HG03575 (cell line): Measurements from ENCODE around the gene CENPO.
"Not testable (repeated sequence)": the region's sequence is repeated elsewhere in the genome, so short reads cannot be mapped to it uniquely, and the experiment has no call there.

Experiments used
- ATAC-seq: cut with Tn5 transposase; IDR thresholded peaks from one replicate; pipeline ENCODE4 v1.9.1; 2021; ENCODE audit not compliant: unreplicated experiment, insufficient number of reproducible peaks, low FRiP score; ENCODE audit errors: extremely low read depth

The CENPO gene

DNA sequence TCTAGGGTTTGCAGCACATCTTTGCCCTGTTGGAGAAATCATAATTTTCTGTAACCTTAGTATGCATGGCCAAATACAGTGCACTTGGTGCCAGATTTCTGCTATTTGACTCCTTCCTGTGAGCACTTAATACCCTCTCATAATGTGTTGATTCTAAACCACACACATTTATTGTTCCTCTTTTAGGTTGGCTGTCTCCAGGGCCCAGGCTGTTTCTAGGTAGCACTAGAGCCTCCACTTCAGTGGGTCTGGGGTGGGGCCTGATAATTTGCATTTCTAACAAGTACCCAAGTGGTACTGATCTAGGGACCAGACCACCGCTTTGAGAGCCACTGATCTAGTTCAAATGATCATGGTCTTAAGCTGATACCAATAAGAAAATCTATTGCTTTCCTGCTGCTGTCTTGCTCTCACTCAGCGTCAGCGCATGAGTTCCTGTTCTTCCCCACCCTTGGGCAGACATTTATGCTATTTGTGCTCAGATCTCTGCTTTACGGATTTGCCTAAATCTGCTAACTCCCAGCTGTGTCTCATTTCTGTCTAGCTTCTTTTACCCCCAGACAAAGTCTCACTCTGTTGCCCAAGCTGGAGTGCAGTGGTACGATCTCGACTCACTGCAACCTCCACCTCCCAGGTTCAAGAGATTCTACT, 7.4 kb upstream of the CENPO start:
- ATAC-seq = no peak

DNA sequence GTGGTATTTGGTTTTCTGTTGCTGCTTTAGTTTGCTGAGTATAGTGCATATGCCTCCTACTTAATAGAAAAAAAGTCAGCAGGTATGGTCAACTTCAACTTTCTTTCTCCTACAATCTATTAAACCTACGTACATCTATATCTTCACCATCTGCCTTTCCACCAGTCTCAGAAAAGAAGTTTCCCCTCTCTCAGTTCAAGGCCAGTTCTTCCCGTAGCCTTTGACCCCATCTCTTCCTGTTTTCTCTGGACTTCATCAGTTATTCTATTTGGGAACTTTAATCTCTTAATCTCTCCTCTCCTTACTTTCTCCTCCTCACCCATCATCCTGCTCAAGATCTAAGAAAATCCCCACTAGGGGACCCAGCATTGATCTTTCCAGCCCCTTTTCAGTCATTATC, 5.7 kb upstream of the CENPO start:
- no peak for ATAC-seq

- no peak for ATAC-seq
Observed at GRCh38 chr2:24788816-24789215, 4.4 kb upstream of the CENPO start.

DNA sequence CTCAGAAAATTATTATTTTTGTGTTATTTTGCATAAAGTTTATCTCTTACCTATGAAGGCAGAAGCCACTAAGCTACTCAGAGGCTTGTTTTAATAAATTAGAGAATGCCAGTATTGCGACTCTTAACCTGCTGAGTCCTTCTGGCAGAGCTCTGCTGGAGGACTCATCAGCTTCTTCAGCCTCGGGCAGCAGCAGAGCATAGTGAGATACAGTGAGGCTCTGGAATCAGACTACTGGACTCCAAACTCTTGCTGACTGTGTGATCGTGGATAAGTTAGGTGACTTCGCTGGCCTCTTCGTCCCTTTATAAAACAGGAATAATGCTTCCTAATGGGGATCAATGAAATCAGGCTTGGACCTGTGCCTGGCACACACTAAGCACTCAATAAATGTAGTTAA, 1.8 kb upstream of the CENPO start:
- ATAC-seq = no peak

DNA sequence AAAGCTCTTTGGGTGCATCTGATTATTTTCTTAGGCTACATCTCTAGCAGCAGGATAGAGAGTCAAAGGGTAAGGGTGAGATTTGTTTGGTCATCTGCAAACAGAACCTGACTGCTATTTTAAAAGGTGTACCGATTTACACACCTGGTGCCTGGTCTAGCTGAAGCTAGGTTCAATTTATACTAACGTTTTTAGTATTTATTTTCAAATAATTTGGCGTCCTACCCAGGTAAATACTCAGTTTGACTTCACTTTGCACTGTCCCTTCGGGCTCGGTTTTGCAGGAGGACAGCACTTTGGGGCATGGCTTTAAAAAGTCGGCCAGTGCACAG, 717 bp upstream of the CENPO start:
- no peak for ATAC-seq

DNA sequence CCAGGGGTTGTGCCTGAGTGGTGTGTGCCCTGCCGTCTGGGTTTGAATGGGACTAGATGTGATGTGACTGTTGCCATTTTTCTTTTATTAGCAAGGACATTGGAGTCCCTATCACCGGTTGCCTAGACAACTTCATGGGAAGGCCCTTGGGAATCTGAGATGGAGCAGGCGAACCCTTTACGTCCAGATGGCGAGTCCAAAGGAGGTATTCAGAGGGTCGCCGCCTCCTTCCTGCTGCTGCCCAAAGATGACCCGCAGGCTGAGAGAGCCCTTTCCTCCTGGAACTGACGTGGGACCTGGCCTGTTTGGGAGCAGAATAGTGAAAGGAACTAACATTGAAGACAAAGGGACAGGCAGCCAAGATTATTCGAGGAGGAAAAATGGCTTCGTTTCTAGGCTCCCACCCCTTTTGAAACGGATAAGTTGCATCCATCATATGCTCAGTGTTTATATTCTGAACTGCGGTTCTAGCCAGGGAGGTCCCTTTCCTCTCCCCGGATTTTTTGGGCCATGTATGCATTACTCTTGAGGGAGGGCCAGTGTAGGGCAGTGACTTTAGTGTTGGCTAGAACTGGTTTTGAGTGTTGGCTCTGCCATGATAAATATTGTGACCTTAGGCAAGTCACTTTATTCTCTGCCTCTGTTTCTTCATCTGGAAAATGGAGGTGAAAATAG, 673 bp downstream of the CENPO start:
- ATAC-seq = no peak

DNA sequence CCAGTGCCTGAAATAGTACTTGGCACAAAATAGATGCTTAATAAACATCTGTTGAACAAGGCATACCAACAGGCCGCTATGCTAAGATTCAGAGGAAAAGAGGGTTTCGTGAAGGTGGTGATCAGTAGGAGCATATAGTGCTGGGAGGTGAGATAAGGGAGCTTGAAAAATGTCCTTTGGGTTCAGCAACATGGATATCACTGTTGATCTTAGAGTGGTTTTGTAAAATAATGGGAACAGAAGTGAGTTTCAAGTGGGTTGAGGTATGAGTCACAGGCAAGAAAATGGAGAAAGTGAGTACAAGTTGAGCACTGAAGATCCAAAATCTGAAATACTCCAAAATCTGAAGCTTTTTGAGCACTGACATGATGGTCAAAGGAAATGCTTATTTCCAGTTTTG, 4.4 kb downstream of the CENPO start:
- ATAC-seq = no peak

GRCh38 chr2:24800487-24800886, 7.3 kb downstream of the CENPO start:
- ATAC-seq = not testable (repeated sequence)

GRCh38 chr2:24805811-24806660, 12.8 kb downstream of the CENPO start:
- not testable (repeated sequence) for ATAC-seq

GRCh38 chr2:24806661-24807036, 13.4 kb downstream of the CENPO start:
- no peak for ATAC-seq

DNA sequence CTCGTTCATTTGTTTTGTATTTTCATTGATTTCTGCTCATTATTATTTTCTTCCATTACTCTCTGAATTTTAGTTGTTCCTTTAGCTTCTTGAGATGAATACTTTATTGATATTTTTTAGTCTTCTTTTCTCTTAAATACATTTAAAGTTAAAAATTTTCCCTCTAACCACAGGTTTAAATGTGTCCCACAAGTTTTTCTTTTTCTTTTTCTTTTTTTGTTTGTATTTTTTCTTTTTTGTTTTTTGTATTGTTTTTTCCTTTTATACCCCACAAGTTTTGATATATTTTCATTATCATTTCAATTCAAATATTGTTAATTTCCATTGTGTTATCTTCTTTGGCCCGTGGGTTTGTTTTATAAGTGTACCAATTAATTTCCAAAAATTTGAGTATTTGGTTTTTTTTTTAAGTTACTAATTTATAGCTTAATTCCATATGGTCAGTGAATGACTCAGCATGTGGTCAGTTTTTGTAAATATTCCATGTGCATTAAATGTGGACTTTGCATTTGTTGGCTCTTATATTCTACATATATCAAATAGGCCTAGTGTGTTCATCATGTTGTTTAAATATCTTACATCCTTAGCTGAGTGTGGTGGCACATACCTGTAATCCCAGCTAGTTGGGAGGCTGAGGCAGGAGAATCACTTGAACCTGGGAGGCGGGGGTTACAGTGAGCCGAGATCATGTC, 16.2 kb downstream of the CENPO start:
- no peak for ATAC-seq

- ATAC-seq = no peak
Observed at GRCh38 chr2:24813691-24814137, 20.5 kb downstream of the CENPO start.

DNA sequence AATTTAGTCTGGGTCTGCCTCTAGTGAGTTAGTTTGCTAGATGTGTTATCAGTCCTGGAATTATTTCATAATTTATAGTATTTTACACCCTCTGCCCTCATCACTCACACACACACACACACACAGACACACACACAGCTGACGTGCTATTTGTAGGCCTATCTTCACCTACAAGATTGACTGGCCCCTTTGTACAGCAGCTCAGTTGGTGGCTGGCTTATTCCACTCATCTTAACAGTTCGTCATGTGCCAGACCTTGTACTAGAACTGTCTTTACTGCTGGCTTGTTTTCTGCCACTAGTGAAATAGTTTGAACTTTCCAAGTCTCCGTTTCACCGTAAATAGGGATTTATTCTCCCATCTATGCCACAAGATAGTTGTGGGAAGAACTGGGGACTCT, 21.3 kb downstream of the CENPO start:
- no peak for ATAC-seq

DNA sequence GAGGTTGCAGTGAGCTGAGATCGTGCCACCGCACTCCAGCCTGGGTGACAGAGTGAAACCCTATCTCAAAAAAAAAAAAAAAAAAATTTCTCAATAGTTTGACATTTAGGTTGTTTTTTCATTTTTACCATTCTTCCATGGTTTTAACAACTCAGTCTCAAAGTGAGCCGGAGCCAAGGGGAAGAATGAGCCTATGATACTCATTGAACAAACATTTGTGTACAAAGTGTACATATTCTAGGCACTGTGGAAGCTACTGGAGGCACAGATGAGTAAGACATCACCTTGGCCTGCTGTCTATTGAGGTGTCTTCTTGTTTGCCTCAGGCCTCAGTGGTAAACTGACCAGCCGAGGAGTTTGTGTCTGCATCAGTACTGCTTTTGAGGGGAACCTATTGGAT, 21.9 kb downstream of the CENPO start:
- ATAC-seq = no peak

DNA sequence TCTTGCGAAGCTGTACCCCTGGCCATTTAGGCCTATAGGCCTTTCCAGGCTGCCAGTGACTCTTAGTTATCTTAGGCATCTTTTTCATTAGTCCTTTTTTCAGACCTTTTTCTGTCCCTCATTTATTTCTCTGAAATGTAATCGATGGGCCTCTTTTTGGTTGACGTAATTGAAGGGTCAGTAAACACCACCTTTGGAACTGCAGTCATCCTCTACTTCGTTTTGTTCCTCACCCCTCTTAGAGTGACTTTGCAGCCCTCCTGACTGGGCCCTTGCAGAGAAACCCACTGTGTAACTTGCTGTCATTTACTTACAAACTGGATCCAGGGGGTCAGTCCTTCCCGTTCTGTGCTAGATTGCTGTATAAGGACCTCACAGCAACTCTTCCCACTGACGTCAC, 23.2 kb downstream of the CENPO start:
- no peak for ATAC-seq

- no peak for ATAC-seq
Observed at GRCh38 chr2:24816884-24817283, 23.7 kb downstream of the CENPO start.

DNA sequence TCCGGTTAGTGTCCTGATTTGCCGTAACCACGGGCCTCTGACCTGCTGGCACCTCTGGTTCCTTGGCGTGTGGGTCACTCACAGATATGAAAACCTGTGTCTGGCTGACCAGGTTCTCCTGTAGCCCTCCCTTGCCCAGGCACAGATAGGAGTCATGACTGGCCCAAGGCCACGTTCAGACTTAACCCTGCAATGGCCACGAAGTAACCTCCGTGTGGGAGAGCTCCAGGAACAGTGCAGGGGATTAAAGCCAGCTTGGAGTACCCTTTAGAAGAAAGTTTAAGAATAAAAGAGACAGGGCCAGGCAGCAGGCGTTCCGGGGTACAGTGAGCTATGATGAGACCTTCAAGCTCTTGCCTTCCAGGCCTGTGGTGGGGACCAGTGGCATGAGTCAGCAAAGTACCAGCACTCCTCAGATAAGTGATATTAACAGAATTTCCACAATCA, 25.5 kb downstream of the CENPO start:
- no peak for ATAC-seq

- ATAC-seq = no peak
Observed at GRCh38 chr2:24819442-24820174, 26.4 kb downstream of the CENPO start.

DNA sequence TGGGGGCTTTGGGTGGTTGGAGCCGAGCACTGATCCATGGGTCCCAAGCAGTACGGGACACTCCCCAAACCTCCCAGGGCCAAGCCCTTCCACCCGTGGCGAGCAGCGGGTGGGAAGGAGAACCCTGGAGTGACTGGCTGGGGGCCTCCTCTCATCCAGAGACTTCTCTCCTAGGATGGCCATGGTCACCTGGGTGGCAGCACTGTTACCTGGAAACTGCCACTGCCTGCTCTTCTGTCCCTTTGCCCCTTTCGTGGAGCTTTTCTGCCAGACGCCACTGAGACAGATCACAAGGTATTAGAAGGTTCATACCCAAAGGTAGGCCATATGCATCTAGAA, 26.9 kb downstream of the CENPO start:
- ATAC-seq = no peak
